Osteocyte (in vitro differentiated cells): ENCODE data around the gene SPECC1. TPM values are rescaled to one million over a fixed set of nuclear protein-coding genes. Genes with fewer than 3 reads are reported as not detected.

Experiments used
- DNase-seq: peaks from one replicate; pipeline ENCODE4 v3.0.0; 2021; ENCODE audit warnings: mixed read lengths; ENCODE audit not compliant: unreplicated experiment; ENCODE audit errors: extremely low spot score
- H3K27ac Mint-ChIP-seq: one replicate; pipeline ENCODE4 v1.8.0; 2021; ENCODE audit warnings: mild to moderate bottlenecking, mixed read lengths; ENCODE audit not compliant: unreplicated experiment
- H3K27me3 Mint-ChIP-seq: one replicate; pipeline ENCODE4 v1.8.0; 2021; ENCODE audit warnings: mixed read lengths; ENCODE audit not compliant: unreplicated experiment
- H3K36me3 Mint-ChIP-seq: one replicate; pipeline ENCODE4 v1.8.0; 2021; ENCODE audit warnings: mixed read lengths; ENCODE audit not compliant: unreplicated experiment
- H3K4me1 Mint-ChIP-seq: one replicate; pipeline ENCODE4 v1.8.0; 2021; ENCODE audit warnings: mixed read lengths; ENCODE audit not compliant: unreplicated experiment
- H3K4me3 Mint-ChIP-seq: one replicate; pipeline ENCODE4 v1.8.0; 2021; ENCODE audit warnings: mild to moderate bottlenecking, moderate library complexity, mixed read lengths; ENCODE audit not compliant: unreplicated experiment
- H3K9me3 Mint-ChIP-seq: one replicate; pipeline ENCODE4 v1.8.0; 2021; ENCODE audit warnings: mixed read lengths; ENCODE audit not compliant: unreplicated experiment
- CTCF ChIP-seq: fragments of 200-600 bp; sonication (generic); IDR thresholded peaks from 2 replicates; pipeline ENCODE4 v1.5.0; 2021; ENCODE audit warnings: antibody characterized with exemption, mild to moderate bottlenecking, moderate library complexity
- total RNA-seq: library from RNA; stranded (reverse); gene quantifications from 2 replicates; pipeline ENCODE4 v1.2.1, GENCODE V29; 2021

Gene SPECC1
- total RNA-seq, 1 donor from 2014 or later: 12.1 TPM

GRCh38 chr17:20022701-20023100 lies 13.5 kb downstream of the SPECC1 start:
- H3K36me3 Mint-ChIP-seq: no peaks in the 10 kb centered on the region
- no peak for TF ChIP-seq CTCF
- peaks cover 61% of the 10 kb centered on the region for H3K27me3 Mint-ChIP-seq
- no peaks in the 10 kb centered on the region for H3K9me3 Mint-ChIP-seq
- no peak overlapping the region for H3K27ac Mint-ChIP-seq
- no peak overlapping the region for H3K4me3 Mint-ChIP-seq
- DNase-seq: no peak
- no peaks in the 10 kb centered on the region for H3K4me1 Mint-ChIP-seq

DNA sequence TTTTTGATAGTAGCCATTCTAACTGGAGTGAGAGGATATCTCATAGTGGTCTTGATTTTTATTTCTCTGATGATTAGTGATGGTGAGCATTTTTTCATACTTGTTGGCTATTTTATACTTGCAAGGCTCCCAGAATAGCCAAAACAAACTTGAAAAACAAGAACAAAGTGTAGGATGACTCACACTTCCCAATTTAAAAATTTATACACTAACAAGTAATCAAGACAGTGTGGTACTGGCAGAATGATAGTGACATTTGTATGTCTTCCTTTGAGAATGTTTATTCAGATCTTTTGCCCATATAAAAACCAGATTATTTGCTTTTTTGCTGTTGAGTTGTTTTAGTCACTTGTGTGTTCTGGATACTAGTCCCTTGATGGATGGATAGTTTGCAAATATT lies 17.8 kb downstream of the SPECC1 start:
- no peaks in the 10 kb centered on the region for H3K4me1 Mint-ChIP-seq
- H3K9me3 Mint-ChIP-seq: no peaks in the 10 kb centered on the region
- H3K4me3 Mint-ChIP-seq: no peak overlapping the region
- no peak overlapping the region for H3K27ac Mint-ChIP-seq
- TF ChIP-seq CTCF: no peak
- DNase-seq: no peak
- H3K36me3 Mint-ChIP-seq: no peaks in the 10 kb centered on the region
- peaks cover 62% of the 10 kb centered on the region for H3K27me3 Mint-ChIP-seq

DNA sequence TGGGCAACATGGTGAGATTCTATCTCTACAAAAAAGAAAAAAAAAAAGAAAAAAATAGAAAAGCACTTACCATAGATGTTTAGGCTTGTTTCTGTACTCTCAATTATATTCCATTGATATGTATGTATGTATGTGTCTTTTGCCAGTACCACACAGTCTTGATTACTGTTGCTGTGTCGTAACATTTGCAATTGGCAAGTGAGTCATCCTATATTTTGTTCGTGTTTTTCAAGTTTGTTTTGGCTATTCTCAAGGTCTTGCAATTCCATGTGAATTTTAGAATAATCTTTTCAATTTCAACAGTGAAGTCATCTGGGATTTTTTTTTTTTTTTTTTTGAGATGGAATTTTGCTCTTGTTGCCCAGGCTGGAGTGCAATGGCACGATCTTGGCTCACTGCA lies 19.3 kb downstream of the SPECC1 start:
- Mint-ChIP-seq H3K27ac (no peak overlapping the region), H3K27me3 (peaks cover 57% of the 10 kb centered on the region), H3K9me3 (no peaks in the 10 kb centered on the region), H3K4me1 (no peaks in the 10 kb centered on the region), H3K36me3 (no peaks in the 10 kb centered on the region), H3K4me3 (no peak overlapping the region)
- TF ChIP-seq CTCF: no peak
- no peak for DNase-seq

- H3K27me3 Mint-ChIP-seq: peaks cover 54% of the 10 kb centered on the region
- no peak overlapping the region for H3K27ac Mint-ChIP-seq
- TF ChIP-seq CTCF: no peak
- H3K9me3 Mint-ChIP-seq: no peaks in the 10 kb centered on the region
- DNase-seq: no peak
- no peaks in the 10 kb centered on the region for H3K4me1 Mint-ChIP-seq
- H3K36me3 Mint-ChIP-seq: no peaks in the 10 kb centered on the region
- H3K4me3 Mint-ChIP-seq: no peak overlapping the region
Measured at GRCh38 chr17:20032636-20033035, 23.5 kb downstream of the SPECC1 start.

DNA sequence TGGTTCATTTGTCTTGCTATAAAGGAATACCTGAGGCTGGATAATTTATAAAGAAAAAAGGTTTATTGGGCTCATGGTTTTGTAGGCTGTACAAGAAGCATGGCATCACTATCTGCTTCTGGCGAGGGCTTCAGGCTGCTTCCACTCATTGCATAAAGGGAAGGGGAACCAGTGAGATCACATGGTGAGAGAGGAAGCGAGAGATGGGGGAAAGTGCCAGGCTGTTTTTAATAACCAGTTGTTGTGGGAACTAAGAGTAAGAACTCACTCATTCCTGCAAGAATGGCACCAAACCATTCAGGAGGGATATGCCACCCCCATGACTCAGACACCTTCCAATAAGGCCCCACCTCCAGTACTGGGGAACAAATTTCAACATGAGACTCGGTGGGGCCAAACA lies 24.3 kb downstream of the SPECC1 start:
- no peak for TF ChIP-seq CTCF
- Mint-ChIP-seq H3K4me1 (no peaks in the 10 kb centered on the region), H3K9me3 (no peaks in the 10 kb centered on the region), H3K27me3 (peaks cover 51% of the 10 kb centered on the region), H3K4me3 (no peak overlapping the region), H3K27ac (no peak overlapping the region), H3K36me3 (no peaks in the 10 kb centered on the region)
- no peak for DNase-seq
